ENCODE results near the gene PDE8A.

Gene PDE8A

DNA sequence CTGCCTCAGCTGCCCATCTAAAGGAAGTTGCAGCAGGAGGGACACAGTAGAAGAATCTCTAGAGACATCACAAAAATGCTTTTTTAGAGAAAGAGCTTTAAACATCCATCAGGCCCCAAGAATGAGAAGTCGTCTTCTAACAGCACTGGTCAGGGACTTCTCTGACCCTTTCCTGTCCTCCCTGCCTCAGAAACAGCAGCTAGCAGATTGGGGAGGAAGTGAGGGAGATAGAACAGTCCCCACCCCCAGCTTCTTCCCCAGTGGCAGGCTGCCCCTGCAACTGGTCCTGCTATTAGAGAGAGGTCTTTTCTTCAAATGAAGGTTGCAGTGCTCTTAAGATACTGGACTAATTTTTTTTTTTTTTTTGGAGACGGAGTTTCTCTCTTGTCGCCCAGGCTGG lies 55.1 kb downstream of the PDE8A start:
- no peak for DNase-seq

DNA sequence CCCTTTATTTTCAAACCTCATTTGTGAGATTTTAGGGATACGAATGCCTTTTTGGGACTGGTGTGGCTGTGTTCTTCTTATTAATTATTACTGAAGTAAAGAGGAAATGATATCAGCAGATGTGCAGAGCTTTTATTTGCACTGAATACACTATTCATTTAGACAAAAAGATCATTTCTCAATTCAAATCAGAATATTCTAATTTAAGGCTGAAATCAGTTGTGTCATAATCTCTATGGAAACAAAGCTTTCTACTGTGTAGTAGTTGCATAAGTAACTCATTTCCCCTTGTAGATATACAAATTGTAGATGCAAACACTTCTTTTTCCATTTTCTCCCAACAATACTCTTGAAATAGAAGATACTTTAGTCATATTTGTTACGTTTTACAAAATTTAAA lies 56.0 kb downstream of the PDE8A start:
- DNase-seq: no peak

DNA sequence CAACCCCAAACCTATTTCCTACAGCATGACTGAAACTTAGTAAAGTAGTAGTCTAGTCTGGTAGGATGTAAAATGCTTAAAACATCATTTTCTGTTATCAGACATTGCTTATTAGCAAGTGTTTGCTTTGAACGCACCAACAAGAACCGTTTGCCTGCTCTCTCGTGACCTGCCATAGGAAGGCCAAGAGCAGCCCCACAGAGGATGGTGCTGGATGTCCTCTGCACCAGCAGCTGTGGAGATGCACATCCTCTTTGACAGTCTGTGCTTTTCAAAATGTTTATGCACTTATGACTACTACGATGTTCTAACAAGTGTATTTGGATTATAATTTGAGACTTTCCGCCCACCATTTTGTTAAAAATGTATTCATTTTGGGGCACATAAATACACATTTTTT lies 59.6 kb downstream of the PDE8A start:
- no peak for DNase-seq

DNA sequence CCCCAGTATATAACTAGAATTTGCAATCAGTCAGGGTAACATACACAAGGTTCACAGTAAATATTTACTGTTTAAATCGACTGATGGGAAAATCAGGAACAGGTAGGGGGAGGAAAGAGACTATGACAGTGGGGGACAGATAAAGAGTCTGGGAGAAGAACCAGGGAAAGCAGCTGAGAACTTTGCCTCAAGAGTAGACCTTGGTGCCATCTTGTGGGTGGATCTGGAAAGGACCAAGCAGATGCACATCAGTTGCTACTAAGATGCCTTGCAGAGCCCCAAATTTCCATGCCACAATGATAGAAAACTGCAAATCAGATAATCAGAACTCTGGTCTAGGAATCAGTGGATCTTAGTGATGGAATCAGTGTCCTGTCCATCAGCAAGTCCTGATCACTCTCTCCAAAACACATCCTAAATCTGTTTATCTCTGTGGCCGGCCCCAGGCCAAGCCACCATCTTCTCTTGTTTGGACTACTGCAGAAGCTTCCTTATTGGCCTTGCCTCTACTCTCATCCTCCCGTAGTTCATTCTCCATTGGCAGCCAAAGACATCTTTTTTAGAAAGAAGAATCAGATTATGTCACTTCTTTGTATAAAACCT lies 62.7 kb downstream of the PDE8A start:
- peak in 1 of 2 experiments; percentile 7 for DNase-seq

DNA sequence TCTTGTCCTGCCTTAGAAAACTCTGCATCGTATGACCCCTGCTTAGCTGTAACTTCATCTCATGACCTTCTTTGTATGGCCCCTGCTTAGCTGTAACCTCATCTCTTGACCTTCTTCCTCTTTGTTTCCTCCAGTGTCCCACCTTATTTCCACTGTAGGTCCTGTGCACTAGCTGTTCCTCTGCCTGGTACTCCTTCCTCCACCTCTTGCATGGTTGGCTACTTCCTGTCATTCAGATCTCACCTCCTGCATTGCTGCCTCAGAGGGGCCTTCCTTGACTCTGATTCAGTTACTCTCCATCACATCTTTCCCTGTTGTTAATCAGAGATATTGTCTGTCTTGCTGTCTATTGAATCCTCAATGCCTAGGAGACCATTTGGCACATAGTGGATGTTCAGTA lies 63.2 kb downstream of the PDE8A start:
- DNase-seq: no peak

DNA sequence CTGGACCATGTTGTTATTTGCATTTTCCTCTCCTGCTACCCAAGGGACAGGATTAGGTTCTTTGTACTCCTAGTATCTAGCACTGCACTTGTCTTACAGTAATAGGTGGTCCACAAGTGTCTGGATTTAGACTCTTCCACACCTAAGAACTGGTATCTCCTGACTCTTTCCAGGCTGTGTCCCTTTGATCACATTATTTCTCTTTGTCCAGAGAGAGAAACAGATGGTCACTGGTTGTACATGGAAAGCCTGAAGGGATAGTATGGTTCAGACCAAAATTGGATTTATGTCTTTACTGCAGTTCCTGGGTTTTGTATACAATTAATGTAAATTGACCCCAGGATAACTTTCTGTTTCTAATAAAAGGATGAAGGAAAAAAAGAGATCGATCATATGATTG lies 64.0 kb downstream of the PDE8A start:
- DNase-seq: no peak

DNA sequence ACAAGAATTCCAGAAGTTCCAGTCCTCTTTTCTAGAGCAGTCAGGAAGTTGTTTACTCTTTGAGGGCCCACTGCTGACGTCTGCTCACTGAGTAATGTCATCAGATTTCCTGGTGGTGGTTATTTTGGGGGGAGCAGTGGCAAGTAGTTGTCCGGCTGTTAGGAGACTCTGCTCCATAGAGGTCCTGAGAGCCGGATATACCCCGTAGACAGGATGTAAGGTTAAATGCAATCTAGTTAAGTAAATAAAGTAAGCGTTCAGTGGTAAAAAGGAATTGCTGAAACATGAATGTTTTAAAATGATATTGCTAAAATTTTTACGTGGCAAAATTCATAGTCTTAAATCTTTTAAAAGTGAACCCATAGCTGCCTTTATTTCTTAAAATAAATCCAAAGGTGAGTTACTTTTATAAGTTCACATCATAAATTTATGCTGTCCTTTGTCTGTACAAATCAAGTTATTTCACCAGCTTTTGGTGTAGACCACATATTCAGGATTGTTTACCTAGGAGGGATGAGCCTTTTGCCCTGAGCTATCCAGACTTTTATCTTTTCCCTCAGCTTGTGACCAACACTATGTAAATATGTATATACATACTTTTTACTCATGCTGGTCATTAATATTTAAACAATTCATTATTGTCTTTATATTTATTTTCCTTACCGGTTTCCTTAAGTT lies 65.8 kb downstream of the PDE8A start:
- DNase-seq: no peak

DNA sequence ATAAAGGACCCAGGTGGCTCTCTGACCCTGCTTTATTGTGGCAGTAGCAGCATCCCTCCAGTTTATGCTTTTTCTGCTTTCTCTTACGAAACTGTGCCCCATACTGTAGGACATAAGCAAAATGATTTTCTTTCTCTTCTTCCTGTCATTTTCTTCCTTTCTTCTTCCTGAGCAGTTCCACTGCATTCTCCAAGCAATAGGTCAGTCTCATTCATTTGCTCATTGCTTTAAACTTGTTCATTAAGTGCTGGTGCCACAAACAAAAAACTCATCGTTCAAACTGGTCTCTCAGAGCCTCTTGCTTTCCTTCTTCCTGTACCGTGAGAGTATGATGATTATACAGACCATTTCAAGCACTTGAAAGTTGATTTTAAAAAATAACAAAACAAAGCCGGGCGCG lies 66.8 kb downstream of the PDE8A start:
- no peak for DNase-seq

DNA sequence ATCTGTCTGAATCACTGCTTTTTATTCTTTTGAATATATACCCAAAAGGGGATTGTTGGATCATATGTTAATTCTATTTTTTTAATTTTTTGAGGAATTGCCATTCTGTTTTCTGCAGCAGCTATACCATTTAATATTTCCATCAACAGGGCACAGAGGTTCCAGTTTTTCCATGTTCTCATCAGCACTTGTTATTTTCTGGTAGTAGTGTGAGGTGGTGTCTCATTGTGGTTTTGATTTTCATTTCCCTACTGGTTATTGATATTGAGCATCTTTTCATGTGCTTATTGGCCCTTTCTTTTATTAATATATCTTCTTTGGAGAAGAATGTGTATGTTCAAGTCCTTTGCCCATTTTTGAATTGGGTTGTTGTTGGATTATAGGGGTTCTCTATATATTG lies 68.1 kb downstream of the PDE8A start:
- DNase-seq: no peak

DNA sequence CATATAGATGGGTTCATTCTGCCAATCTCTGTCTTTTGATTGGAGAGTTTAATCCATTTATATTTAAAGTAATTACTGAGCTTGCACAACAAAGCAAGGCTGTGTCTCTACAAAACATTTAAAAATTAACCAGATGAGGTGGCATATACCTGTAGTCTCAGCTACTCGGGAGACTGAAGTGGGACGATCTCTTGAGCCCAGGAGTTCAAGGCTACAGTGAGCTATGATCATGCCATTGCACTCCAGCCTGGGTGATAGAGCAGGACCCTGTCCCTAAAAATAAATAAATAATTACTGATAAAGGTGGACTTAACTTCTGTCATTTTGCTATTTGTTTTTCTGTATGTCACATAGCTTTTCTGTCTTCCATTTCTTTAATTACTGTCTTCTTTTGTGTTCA lies 78.1 kb downstream of the PDE8A start:
- DNase-seq: no peak

DNA sequence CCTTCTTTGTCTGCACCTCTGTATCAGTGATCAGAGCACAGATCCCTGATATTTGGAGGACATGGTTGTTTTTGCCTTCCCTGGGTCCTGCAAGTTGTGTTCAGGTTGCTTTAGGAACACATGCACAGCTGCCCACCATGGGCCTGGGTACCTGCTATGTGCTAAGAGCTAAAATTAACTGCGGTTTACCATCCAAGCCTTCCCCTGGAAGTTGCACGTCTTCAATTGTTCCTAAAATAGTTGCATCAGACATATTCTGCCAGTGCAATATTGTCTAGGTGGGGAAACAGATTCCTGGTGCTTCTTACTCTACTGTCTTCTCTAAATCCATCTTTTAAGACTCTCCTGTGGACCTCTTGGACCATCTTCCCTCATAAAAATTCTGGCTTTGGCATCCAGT lies 80.9 kb downstream of the PDE8A start:
- DNase-seq: no peak

DNA sequence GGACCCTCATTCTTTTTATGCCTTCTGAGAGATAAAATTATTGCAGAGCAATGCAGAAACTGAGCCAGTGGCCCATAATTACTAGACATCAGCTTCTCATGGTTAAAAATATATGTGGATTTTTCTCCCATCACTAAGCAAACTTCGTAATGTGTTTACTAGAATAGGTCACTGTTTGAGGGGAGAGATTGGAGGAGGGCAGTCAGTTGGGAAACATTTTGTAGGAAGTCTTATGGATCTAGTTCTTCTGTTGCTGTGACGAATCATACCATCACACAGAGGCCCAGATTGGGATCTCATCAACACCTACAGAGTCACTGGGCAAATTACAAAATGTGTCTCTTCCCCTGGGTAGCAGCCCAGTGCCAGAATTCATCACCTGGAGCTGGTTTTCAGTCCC lies 81.4 kb downstream of the PDE8A start:
- no peak for DNase-seq

DNA sequence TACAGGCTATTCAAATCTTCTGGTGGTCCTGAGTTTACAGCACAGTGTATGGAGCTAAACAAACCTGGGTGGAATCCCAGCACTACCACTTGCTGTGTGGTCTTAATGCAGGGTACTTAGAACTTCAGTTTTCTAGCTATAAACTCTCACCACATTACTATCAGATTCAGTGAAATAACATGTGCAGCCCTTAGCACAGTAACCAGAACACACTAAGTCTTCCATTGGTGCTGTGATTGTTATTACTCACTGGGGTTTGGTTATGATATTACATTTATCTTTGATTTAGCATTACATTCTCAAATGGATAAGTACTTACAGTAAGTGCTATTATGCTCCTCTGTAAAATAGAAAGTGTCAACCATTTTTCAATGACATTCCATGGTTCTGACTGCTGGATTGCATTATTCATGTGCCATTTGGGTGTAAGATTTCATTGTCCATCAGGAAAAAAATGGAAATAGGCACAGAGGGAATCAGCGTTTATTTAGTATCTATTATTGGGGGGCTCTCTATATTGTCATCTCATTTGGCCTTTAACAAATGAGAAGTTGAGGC lies 81.9 kb downstream of the PDE8A start:
- no peak for DNase-seq

DNA sequence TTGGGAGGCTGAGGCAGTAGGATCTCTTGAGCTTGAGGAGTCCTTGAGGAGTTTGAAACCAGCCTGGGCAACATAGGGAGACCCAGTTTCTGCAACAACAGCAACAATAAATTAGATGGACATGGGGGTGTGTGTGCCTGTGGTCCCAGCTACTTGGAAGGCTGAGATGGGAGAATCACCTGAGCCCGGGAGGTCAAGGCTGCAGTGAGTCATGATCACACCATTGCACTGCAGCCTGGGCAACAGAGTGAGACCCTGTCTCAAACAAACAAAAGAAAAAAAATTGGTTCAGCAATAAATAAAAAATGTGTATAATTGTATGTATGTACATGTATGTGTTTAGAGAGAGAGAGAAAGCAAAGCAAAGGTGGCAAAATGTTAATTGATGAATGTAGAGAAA lies 83.1 kb downstream of the PDE8A start:
- DNase-seq: no peak

DNA sequence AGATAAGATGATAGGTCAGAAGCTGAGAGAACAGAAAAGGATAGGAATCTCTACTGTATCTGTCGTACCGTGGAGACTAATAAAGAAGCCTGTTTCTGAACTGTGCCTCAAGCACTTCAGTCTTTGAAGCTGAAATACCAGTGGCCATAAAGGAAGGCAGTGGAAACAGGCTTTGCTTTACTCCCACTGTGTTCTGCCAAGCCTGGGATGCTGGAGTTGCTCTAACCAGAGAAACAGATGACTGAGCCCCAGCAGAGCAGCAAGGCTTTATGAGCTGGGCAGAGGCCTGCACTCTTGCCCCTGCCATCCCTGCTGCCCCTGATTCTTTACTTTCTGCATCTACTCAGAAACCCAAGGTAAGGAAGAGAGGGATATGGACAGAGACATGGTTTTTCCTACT lies 89.4 kb downstream of the PDE8A start:
- DNase-seq: no peak

DNA sequence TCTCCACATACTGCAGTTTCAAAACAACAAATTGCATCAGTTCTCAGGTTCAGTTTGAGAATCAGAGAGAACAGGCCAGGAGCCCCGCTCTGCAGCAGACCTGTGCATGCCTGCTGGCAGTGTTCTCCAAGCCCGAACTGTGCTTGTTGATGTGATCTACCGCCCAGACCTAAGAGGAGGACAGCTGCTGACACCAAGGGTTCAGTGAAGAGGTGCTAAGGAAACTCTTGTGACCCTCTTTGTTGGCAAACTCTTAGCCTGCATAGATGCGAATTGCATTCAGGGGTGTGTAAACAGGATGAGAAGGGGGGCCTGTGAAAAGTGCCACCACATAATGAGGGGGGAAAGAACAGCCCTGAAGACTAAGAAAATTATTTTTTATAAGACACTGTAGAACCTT lies 89.8 kb downstream of the PDE8A start:
- no peak for DNase-seq

DNA sequence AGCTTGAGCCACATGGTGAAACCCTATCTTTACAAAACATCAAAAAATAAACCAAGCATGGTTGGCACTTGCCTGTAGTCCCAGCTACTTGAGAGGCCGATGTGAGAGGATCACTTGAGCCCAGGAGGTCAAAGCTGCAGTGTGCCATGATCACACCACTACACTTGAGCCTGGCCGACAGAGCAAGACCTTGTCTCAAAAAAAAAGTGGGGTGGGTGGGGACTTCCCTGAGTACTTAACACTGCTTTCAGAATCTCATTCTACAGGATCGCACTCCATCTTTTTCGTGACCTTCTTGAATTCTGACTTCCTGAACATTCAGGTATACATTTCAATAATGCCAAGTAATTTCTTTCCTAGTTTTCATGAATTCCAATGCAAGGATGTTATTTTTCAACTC lies 91.3 kb downstream of the PDE8A start:
- DNase-seq: no peak

DNA sequence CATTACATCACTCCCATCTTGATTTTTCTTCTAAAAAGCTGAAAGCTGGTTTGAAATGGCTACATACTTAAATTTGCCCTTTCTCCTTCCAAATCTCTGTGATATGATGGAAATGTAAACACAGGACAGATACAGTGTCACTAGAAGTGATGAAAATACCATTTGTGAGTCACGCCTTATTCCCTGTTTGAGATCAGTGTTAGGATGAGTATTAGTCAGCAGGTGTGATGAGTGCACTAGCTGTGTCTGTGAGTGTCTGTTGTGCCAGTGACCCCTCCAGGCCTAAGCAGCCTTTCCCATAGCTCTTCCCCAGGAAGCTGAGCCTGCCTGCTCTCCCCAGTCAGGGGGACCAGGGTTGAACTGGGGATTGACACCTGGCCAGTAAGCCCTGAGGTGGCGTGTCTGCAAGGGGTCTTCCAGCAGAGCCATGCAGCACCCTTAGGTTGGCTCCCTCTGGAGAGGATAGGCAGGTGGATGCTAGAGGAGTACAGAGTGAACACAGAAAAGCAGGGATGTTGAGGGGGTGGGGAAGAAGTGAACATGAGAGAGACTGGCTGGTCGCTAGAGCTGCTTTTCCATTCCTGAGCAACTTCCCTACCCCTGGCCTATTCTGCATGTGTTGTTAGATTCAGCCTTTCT lies 92.0 kb downstream of the PDE8A start:
- no peak for DNase-seq

DNA sequence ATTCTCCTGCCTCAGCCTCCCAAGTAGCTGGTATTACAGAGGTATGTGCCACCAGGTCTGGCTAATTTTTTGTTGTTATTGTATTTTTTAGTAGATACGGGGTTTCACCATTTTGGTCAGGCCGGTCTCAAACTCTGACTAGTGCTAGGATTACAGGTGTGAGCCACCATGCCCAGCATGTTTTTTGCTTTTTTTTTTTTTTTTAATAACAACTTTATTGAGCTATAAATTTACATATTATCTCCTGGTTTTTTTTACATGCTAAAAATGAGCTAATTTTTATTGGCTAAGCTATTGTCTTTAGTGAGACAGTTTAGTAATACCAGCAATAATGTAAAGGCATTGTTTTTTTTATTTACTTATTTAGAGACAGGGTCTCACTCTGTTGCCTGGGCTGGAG lies 105.2 kb downstream of the PDE8A start:
- DNase-seq: no peak

DNA sequence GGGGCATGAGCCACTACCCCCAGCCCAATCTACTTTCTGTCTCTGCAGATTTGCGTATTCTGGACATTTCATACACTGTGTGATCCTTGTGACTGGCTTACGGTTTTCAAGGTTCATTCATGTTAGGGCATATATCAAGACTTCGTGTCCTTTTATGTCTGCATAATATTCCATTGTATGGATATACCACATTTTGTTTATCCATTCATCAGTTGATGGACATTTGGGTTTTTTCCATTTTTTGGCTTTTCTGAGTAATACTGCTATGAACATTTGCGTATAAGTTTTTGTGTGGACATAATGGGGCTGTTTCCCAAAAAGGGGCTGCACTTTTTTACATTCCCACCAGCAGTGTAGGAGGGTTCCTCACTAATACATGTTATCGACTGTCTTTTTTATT lies 106.6 kb downstream of the PDE8A start:
- no peak for DNase-seq

DNA sequence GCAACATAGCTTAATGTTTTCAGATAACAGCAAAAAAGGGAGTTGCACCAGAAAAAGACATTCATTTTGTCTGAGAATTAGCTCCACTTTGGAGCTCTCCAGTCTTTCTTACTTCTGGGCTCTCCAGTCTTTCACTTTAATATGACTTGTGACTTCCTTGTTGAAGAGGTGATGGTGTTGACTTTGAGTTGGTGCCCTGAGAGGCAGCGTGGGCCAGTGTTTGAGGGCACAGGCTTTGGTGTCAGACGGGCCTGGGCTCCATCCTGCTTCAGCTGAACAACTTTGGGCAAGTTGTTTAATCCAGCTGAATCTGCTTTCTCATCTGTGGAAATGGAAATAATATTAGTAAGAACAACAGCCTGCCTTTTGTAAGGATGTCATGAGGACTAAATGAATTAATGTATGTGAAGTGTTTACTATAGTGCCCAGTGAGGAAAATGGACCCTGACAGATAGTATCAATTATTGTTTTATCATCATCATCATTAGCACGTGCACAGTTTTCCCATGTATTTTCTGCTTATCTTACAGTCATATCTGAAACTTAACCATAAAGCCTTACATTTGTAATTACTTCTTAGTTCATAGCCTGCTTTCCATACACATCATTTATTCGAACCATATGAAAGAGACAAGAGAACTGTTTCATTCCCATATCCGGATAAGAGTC lies 108.4 kb downstream of the PDE8A start:
- no peak for DNase-seq

DNA sequence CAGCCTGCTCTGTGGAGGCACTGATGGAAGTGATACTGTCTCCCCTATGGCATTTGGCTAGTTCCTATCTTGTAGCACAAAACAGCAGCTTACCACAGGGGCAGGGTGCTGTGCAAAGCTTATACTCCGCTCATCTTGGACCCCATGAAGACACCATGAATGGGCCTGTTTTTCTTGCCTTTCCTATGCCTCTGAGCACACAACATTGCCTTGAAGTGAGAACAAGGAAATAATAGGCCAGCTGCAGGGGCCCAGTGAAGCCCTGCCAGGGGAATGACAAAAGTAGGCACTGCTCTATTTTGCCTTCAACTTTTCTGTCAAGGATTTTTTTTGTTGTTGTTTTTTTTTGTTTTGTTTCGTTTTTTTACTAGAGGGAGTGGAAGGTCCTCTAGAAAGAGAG lies 110.3 kb downstream of the PDE8A start:
- DNase-seq: no peak

DNA sequence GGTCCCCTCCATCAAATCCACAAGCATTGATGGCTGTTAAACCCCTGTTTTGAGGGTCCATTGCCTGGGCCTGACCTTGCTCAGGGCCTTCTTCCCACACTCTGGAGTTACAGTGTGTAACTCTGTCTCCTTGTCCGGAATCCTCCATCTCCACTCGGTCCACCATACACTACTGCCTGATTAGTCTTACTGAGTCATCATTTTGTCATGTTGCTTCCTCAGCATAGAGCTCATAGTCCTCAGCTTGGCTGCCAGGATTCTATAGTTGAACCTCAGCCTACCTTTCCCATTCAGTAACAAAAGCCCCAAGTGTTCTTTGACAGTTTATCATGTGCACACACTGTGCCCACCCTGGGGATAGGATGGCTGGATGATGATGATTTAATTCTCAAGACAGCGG lies 113.0 kb downstream of the PDE8A start:
- no peak for DNase-seq

DNA sequence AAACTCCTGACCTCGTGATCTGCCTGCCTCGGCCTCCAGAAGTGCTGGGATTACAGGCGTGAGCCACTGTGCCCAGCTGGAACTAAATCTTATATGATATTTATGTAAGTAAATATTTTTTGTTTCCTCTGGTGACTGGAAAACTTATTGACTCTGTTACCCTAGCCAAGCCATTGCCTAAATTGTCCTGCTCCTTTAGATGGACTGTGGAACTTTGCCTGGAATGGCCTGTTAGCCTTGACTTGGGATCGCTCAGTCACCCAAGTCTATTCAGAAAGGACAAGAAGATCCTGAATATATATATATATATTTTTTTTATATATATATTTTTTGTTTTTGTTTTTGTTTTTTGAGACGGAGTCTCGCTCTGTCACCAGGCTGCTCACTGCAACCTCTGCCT lies 113.9 kb downstream of the PDE8A start:
- DNase-seq: no peak
